LNCAP (cell line): ENCODE data around the gene HLA-F.

Source experiments
- CTCF ChIP-seq: fragments of 450-650 bp; IDR thresholded peaks from 2 replicates; pipeline ENCODE4 v1.5.1; 2017; ENCODE audit warnings: mild to moderate bottlenecking

The HLA-F gene

GRCh38 chr6:29741592-29741991, 18.4 kb downstream of the HLA-F start:
- TF ChIP-seq CTCF, result no peak

DNA sequence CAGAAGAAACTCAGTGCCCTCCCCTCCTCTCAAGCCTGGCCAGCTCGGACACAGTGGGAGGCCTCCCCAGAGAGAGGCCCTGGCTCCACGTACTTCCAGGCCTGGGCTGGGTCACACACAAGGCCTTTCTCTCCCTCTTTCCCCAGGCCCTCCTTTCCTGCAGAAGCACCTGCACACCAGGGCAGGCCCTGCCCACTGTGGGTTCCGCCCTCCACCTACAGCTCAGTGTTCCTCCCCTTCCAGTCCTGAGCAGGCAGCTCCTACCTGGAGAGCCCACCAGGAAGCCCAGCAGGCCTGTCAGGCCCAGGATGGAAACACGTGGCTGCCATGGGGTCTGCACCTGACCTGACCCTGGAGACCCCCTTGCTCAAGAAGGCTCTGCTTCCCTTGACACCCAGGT, 18.9 kb downstream of the HLA-F start:
- TF ChIP-seq CTCF, result no peak

GRCh38 chr6:29743025-29743424, 19.8 kb downstream of the HLA-F start:
- TF ChIP-seq CTCF, result no peak

DNA sequence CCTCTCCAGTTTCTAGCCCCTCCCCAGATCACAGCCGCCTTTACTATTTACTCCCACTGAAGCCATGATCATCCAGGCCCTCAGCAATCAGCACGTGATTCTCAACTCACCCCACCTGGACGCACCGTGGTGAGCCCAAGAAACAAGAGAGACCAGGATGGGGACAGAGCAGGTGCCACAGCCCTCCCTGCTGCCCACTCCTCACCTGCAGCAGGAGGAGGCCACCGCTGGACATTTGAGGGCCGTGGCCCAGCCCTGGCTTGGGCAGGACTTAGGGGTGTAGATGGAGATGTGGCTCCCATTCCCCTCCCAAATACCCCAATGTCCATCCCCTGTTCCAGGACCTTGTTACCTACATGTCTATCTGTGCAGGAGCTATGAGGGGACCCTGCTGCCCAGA, 20.3 kb downstream of the HLA-F start:
- TF ChIP-seq CTCF, result no peak

DNA sequence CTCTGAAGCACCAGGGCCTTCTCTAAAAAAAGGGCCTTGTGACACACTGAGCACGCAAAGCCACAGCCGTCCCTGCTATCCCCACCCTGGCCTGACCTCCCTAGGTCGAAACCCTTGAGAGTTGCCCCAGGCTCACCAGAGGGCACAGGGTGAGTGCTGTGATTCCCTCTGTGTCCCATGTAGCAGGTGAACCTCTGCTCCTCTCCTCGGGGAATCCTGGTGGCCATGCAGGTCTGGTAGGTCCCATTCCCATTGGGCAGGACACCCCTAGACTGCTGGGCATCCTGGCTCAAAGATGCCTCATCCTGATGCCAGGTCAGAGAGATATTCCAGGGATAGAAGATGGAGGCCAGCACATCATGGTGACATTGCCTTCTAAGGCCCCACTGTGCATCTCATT, 20.9 kb downstream of the HLA-F start:
- no peak for TF ChIP-seq CTCF

- no peak for TF ChIP-seq CTCF
Observed at GRCh38 chr6:29744621-29745020, 21.4 kb downstream of the HLA-F start.

- TF ChIP-seq CTCF, result no peak
Observed at GRCh38 chr6:29745386-29745785, 22.2 kb downstream of the HLA-F start.

- TF ChIP-seq CTCF, result no peak
Observed at GRCh38 chr6:29745855-29746449, 22.7 kb downstream of the HLA-F start.
